ENCODE measurements around the gene TAGLN. TPM values are rescaled to one million over a fixed set of nuclear protein-coding genes. Genes with fewer than 3 reads are reported as not detected.

TAGLN gene
- polyA plus RNA-seq, 1 experiment = 3,100 TPM

GRCh38 chr11:117171404-117172061 is 27.6 kb upstream of the TAGLN start:
- Histone ChIP-seq H3K27ac (ENCODE audit: low read depth, low read length) (peak overlapping the region; percentile 39), H3K27me3 (ENCODE audit: control insufficient read depth, insufficient read depth, low read length) (no peaks in the 10 kb centered on the region), H3K4me3 (ENCODE audit: low read depth, low read length) (no peak overlapping the region), H3K9me3 (ENCODE audit: control insufficient read depth, insufficient read depth, low read length) (no peaks in the 10 kb centered on the region)
- TF ChIP-seq, protein P1, sequence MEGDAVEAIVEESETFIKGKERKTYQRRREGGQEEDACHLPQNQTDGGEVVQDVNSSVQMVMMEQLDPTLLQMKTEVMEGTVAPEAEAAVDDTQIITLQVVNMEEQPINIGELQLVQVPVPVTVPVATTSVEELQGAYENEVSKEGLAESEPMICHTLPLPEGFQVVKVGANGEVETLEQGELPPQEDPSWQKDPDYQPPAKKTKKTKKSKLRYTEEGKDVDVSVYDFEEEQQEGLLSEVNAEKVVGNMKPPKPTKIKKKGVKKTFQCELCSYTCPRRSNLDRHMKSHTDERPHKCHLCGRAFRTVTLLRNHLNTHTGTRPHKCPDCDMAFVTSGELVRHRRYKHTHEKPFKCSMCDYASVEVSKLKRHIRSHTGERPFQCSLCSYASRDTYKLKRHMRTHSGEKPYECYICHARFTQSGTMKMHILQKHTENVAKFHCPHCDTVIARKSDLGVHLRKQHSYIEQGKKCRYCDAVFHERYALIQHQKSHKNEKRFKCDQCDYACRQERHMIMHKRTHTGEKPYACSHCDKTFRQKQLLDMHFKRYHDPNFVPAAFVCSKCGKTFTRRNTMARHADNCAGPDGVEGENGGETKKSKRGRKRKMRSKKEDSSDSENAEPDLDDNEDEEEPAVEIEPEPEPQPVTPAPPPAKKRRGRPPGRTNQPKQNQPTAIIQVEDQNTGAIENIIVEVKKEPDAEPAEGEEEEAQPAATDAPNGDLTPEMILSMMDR (IDR thresholded peaks at IDR 0.05; ENCODE audit: low read depth, low read length) = no peak
- CTCF ChIA-PET = interaction anchor here (1.8 to 2.1 kb wide), 3 partner anchors 10 to 439 kb away, joined by 4 to 6 read pairs (median 5); partner anchors contain the start of gene APOA5
- no peak for DNase-seq (ENCODE audit: low read depth, low spot score)
- POLR2A ChIA-PET = interaction anchor here (0.6 kb wide), 1 partner anchor 75 kb away, joined by 6 read pairs; no protein-coding TSS in a partner anchor

DNA sequence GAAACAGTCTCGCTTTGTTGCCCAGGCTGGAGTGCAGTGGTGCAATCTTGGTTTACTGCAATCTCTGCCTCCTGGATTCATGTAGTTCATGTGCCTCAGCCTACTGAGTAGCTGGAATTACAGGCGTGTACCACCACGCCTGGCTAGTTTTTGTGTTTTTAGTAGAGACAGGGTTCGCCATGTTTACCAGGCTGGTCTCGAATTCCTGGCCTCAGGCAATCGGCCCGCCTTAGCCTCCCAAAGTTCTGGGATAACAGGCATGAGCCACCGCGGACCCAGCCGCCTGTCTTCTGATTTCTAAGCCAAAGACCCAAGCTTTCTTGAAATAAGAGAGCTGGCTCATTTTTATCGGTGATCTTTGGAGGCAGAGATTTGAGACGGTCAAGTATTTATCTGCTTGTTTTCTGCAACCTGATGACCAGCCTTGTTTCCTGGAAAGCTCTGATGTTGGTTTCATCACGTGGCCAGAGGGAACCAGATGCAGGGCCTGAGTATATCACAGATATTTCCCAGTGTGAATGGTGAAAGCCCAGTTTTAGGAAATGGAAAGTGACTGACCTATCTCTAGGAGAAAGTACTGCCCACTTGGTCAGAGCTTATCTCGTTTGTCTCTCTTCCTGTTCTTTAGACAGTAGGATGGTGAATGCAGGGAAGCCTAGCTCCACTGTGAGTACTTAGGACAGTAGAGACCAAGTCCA is 26.3 kb upstream of the TAGLN start:
- H3K27ac ChIP-seq (ENCODE audit: low read depth, low read length) = no peak overlapping the region
- no peak for DNase-seq (ENCODE audit: low read depth, low spot score)
- ChIA-PET POLR2A (interaction anchor here (0.5 to 0.6 kb wide), 3 partner anchors 11 to 34 kb away, joined by 3 to 10 read pairs (median 3); no protein-coding TSS in a partner anchor), CTCF (interaction anchor here (0.5 to 2.1 kb wide), 7 partner anchors 8 to 440 kb away, joined by 3 to 6 read pairs (median 4); partner anchors contain the start of genes APOA5 and PCSK7)
- no peaks in the 10 kb centered on the region for H3K27me3 ChIP-seq (ENCODE audit: control insufficient read depth, insufficient read depth, low read length)
- TF ChIP-seq, protein P1 (IDR thresholded peaks at IDR 0.05; ENCODE audit: low read depth, low read length) = no peak
- no peak overlapping the region for H3K4me3 ChIP-seq (ENCODE audit: low read depth, low read length)
- H3K9me3 ChIP-seq (ENCODE audit: control insufficient read depth, insufficient read depth, low read length) = no peaks in the 10 kb centered on the region

- H3K9me3 ChIP-seq (ENCODE audit: control insufficient read depth, insufficient read depth, low read length) = no peaks in the 10 kb centered on the region; the same call in 1 of the 2 replicates
- POLR2A ChIA-PET = interaction anchor here (0.7 to 1.0 kb wide), 2 partner anchors 35 to 57 kb away, joined by 3 to 4 read pairs; partner anchors contain the start of gene RNF214
- no peak for DNase-seq (ENCODE audit: low read depth, low spot score)
- peak overlapping the region; percentile 31 for H3K27ac ChIP-seq (ENCODE audit: low read depth, low read length)
- CTCF ChIA-PET = no interaction called here
- H3K27me3 ChIP-seq (ENCODE audit: control insufficient read depth, insufficient read depth, low read length) = no peaks in the 10 kb centered on the region
- H3K4me3 ChIP-seq (ENCODE audit: low read depth, low read length) = no peak overlapping the region
- TF ChIP-seq, protein P1 (IDR thresholded peaks at IDR 0.05; ENCODE audit: low read depth, low read length) = no peak
These were observed 24.1 kb upstream of the TAGLN start for GRCh38 chr11:117175104-117175503.

- DNase-seq (ENCODE audit: low read depth, low spot score) = no peak
- ChIA-PET CTCF (no interaction called here), POLR2A (interaction anchor here (0.8 to 1.0 kb wide), 2 partner anchors 35 to 46 kb away, joined by 3 to 5 read pairs; no protein-coding TSS in a partner anchor)
- H3K27ac ChIP-seq (ENCODE audit: low read depth, low read length) = peak overlapping the region; percentile 31
- H3K27me3 ChIP-seq (ENCODE audit: control insufficient read depth, insufficient read depth, low read length) = no peaks in the 10 kb centered on the region
- TF ChIP-seq, protein P1 (IDR thresholded peaks at IDR 0.05; ENCODE audit: low read depth, low read length) = no peak
- H3K4me3 ChIP-seq (ENCODE audit: low read depth, low read length) = no peak overlapping the region
- no peaks in the 10 kb centered on the region; the same call in 1 of the 2 replicates for H3K9me3 ChIP-seq (ENCODE audit: control insufficient read depth, insufficient read depth, low read length)
These were observed 23.4 kb upstream of the TAGLN start for GRCh38 chr11:117175781-117176180.
